Ectodermal cell (in vitro differentiated cells): ENCODE results near the gene EPHX1.

Experiments used
- H3K27ac ChIP-seq: 2 replicates; pipeline ENCODE4 v1.7.0; 2013; ENCODE audit warnings: mild to moderate bottlenecking, low read depth, low read length; ENCODE audit not compliant: insufficient read depth, poor library complexity, severe bottlenecking
- H3K27me3 ChIP-seq: 2 replicates; pipeline ENCODE4 v1.7.0; 2013; ENCODE audit warnings: mild to moderate bottlenecking, low read length; ENCODE audit not compliant: insufficient read depth, control insufficient read depth, poor library complexity, severe bottlenecking
- H3K36me3 ChIP-seq: one replicate; pipeline ENCODE4 v1.7.0; 2013; ENCODE audit warnings: low read length; ENCODE audit not compliant: control insufficient read depth, insufficient read depth
- H3K4me1 ChIP-seq: one replicate; pipeline ENCODE4 v1.7.0; 2013; ENCODE audit warnings: low read length; ENCODE audit not compliant: control insufficient read depth, insufficient read depth
- H3K4me3 ChIP-seq: 2 replicates; pipeline ENCODE4 v1.7.0; 2013; ENCODE audit warnings: low read depth, low read length, control low read depth; ENCODE audit not compliant: insufficient read depth
- H3K9me3 ChIP-seq: 2 replicates; pipeline ENCODE4 v1.7.0; 2013; ENCODE audit warnings: mild to moderate bottlenecking, low read length, moderate library complexity; ENCODE audit not compliant: control insufficient read depth
- WGBS, 2 experiments: methylation state at CpG; one replicate each; pipeline ENCODE4 v1.1.7; 2013; ENCODE audit warnings: missing lambda C conversion rate in 2 of 2; 5-methylcytosine and 5-hydroxymethylcytosine counted together

EPHX1 gene

DNA sequence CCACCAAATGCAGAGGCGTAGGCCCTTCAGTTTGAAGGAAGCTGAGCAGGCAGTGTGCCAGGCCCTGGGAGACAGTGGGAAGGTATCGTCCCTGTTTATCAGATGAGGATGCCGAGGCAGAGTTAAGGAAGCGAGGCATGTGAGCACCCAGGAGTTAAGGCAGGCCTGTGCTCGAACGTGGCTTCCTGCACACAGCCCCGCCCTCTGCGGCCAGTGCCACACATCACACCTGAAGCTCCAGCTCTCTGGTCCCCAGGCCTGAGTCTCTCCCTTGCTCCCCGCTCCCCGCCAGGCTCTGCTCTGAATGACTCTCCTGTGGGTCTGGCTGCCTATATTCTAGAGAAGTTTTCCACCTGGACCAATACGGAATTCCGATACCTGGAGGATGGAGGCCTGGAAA, 32.1 kb downstream of the EPHX1 start:
- no peaks in the 10 kb centered on the region for H3K9me3 ChIP-seq
- WGBS, 2 experiments, result 90 to 91% methylated on average over 12 of the region's 12 CpGs
- H3K4me3 ChIP-seq, result no peak overlapping the region
- no peaks in the 10 kb centered on the region for H3K27me3 ChIP-seq
- H3K36me3 ChIP-seq, result peaks cover 3% of the 10 kb centered on the region
- H3K27ac ChIP-seq, result no peak overlapping the region
- H3K4me1 ChIP-seq, result peaks cover 9% of the 10 kb centered on the region

DNA sequence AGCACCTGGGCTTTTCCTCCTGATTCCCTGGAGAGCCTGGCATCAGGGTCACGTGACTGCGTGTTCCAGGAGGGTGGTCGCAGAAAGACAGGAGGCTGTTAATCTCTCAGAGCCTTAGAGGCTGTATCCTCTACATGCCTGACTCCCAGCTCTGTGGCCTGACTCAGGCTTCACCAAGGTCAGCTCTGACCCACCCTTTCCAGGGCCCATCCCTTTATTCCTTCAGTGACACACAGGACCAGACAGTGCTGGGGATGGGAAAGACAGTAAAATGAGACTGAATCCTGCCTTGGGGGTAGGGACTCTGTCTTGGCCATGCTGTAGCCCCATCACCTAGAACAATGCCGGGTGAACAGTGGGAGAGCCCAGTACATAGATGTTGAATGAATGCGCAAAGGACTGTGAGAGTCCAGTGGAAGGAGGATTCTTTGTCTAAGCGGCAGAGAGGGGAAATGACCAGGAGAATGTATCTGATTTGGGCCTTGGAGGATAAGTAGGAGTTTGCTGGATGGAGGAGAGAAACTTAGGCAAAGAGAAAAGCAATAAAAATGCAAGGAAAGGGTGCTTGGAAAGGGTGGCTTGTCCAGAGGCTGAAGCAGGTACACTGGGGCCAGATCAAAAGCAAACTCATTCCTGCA, 33.0 kb downstream of the EPHX1 start:
- Histone ChIP-seq H3K4me1 (peaks cover 9% of the 10 kb centered on the region), H3K4me3 (no peak overlapping the region), H3K27ac (no peak overlapping the region), H3K9me3 (no peaks in the 10 kb centered on the region), H3K27me3 (no peaks in the 10 kb centered on the region), H3K36me3 (peaks cover 3% of the 10 kb centered on the region)
- 91 to 92% methylated on average over 6 of the region's 6 CpGs for WGBS, 2 experiments

DNA sequence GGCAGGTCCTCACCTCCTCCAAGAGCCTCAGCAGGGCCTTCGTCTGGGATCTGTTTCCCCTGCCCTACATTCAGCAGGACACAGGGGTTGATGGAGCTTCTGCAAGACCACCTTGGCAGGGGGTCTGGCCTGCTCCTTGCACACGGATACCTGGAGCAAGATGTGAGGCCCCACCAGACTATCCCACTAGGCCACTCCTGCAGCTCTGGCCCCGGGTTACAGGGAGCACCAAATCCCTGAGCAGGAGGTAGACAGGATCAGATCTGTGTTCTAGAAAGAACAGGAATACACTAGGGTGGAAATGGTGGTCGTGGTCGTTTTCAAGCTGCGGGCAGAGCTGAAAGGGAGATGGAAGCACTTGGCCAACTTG, 33.5 kb downstream of the EPHX1 start:
- H3K4me3 ChIP-seq, result no peak overlapping the region
- WGBS, 2 experiments, result 90 to 92% methylated on average over 6 of the region's 6 CpGs
- H3K36me3 ChIP-seq, result peaks cover 3% of the 10 kb centered on the region
- no peaks in the 10 kb centered on the region for H3K9me3 ChIP-seq
- no peak overlapping the region for H3K27ac ChIP-seq
- H3K4me1 ChIP-seq, result peaks cover 12% of the 10 kb centered on the region
- H3K27me3 ChIP-seq, result no peaks in the 10 kb centered on the region

DNA sequence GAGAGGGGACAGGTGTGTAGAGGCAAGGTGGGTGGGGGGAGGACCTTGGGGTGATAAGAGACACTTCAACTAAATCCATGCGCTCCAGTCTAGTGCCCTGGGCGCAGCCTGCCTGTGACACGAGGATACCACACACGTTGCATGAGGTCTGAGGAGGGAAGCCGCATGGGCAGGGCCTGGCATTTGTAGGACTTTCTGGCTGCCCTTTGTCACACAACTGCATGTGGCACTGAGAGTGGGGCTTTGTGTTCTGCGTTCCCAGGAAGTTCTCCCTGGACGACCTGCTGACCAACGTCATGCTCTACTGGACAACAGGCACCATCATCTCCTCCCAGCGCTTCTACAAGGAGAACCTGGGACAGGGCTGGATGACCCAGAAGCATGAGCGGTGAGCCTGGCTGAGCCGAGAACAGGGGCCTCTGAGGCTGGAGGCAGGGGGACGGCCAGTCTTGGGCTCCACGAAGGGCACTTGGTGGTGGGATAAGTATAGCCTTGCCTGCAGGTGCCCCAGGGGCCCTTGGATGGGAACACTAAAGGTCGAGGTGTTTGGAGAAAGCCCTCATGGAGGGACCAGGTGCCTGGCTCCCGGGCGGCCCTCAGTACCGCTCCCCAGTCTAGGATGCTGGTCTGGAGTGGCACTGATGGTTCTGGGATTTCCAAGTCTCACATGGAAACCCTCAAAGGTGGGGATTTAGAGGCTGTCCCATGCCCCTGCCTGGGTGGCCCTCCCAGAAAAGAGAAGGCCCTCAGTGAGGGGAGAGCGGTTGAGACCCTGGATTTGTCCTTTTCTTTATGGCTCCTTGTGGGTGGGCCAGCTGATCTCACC, 34.5 kb downstream of the EPHX1 start:
- WGBS, 2 experiments, result 90 to 92% methylated on average over 18 of the region's 18 CpGs
- Histone ChIP-seq H3K4me1 (peaks cover 16% of the 10 kb centered on the region), H3K4me3 (no peak overlapping the region), H3K27me3 (no peaks in the 10 kb centered on the region), H3K9me3 (no peaks in the 10 kb centered on the region), H3K27ac (no peak overlapping the region), H3K36me3 (peaks cover 3% of the 10 kb centered on the region)

DNA sequence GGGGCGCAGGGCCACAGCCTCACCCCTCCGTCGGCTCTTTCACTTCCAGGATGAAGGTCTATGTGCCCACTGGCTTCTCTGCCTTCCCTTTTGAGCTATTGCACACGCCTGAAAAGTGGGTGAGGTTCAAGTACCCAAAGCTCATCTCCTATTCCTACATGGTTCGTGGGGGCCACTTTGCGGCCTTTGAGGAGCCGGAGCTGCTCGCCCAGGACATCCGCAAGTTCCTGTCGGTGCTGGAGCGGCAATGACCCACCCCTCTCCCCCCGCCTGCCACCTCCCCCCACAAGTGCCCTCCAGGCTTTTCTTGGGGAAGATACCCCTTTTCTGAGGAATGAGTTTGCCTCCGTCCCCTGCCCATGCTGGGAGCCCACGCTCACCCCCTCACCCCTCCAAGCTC, 35.2 kb downstream of the EPHX1 start:
- H3K27me3 ChIP-seq, result no peaks in the 10 kb centered on the region
- peaks cover 16% of the 10 kb centered on the region for H3K4me1 ChIP-seq
- no peak overlapping the region for H3K27ac ChIP-seq
- no peak overlapping the region for H3K4me3 ChIP-seq
- 91 to 93% methylated on average over 13 to 14 of the region's 14 CpGs for WGBS, 2 experiments
- no peaks in the 10 kb centered on the region for H3K9me3 ChIP-seq
- peaks cover 3% of the 10 kb centered on the region for H3K36me3 ChIP-seq

DNA sequence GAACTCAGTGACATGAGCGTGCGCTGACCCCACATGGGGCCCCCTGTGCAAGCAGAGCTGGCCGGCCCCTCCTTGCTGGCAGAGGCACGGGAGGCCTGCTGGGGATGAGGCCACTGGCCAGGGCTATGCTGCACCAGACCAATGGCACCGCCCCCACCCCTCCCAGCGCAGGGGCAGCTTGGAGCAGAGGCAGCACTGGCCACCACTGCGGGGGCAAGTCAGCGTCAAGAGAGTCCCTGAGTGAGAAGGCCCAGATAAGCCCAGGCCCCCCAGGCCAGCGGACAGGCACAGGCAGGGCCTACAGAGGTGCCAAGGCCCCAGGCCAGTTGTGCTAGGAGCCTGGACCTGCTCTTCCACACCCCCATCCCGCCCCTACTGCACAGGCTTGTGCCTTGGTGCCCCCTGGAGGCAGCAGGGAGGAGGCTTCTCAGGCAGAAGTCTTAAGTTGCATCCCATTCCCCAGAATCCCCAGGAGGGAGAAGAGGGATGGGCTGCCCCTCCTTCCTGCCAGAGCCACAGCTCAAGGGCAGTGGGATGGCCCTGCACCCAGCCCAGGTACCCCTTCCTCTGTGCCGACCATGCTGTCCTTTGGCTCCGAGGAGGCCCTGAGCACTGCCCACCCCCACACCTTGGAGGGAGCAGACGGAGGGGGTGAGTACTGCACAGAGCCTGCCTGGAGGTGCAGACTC, 35.8 kb downstream of the EPHX1 start:
- H3K27ac ChIP-seq, result no peak overlapping the region
- no peak overlapping the region for H3K4me3 ChIP-seq
- H3K9me3 ChIP-seq, result no peaks in the 10 kb centered on the region
- H3K4me1 ChIP-seq, result peaks cover 16% of the 10 kb centered on the region
- peaks cover 3% of the 10 kb centered on the region for H3K36me3 ChIP-seq
- WGBS, 2 experiments, result 61 to 65% methylated on average over 13 of the region's 13 CpGs
- H3K27me3 ChIP-seq, result no peaks in the 10 kb centered on the region

DNA sequence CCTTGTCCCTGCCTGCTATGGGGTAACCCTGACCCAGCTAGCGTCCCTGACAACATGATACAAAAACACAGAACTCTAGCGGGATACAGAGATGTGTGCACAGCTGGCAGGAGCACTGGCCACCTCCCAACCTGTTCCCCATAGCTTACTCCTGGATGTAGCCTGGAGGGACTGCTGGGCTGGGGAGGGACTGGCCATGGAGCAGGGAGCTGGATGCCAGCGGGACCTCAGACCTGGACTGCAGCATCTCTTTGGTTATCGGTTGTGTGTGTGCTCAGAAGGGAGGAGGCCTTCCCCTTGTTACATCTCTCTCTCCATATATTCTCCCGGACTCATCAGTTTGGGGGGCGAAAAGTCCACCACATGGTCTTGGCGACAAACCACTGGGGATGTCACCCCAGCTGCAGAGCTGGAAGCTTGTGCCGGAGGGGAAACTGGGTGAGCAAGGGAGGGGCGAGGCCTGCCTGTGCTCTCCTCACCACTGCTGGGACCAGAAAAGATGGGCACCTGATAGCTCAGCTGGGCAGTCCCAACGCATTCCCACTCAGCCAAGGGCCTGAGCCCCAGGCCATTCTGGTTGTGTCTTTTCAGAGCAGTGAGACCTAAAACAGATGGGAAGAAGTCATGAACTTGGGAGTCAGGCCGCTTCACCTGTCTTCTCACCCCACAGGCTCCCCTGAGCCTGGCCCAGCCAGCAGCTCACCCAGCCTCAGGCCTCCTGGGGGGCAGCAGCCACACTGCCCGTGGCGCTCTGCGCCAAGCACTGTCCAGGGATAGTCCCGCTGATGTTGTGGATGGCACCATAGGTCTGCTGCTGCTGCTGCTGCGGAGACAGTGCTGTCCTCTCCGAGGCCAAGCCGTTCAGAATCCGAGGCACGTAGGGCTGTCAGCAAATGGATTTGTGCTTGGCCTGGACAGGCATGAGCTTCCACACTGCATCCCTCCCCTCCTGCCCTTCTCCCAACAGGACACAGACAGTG, 36.7 kb downstream of the EPHX1 start:
- Histone ChIP-seq H3K36me3 (peaks cover 3% of the 10 kb centered on the region), H3K4me3 (no peak overlapping the region), H3K27me3 (no peaks in the 10 kb centered on the region), H3K9me3 (no peaks in the 10 kb centered on the region), H3K27ac (no peak overlapping the region), H3K4me1 (peaks cover 16% of the 10 kb centered on the region)
- WGBS, 2 experiments, result 94 to 95% methylated on average over 20 of the region's 20 CpGs

DNA sequence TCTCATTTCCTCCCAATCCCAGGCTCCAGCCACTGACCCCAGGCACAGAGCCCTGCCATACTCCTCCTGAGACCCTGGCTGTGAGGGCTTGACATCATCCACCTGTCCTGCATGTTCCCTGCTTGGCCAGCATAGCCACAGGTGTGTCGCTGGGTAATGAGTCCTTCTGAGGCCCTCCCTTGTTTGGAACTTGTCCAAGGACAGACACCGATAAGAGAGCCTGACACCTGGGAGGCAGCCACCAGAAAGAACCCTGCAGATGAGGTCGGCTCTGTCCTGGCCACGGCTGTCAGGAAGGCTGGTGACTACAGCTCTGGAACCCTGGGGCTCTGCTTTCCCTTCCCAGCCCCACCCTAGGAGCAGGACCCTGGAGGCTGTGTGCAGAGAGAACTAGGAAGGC, 37.7 kb downstream of the EPHX1 start:
- WGBS, 2 experiments, result 93% methylated on average over 4 of the region's 4 CpGs
- Histone ChIP-seq H3K4me3 (no peak overlapping the region), H3K4me1 (peaks cover 16% of the 10 kb centered on the region), H3K36me3 (peaks cover 3% of the 10 kb centered on the region), H3K9me3 (no peaks in the 10 kb centered on the region), H3K27me3 (no peaks in the 10 kb centered on the region), H3K27ac (no peak overlapping the region)

DNA sequence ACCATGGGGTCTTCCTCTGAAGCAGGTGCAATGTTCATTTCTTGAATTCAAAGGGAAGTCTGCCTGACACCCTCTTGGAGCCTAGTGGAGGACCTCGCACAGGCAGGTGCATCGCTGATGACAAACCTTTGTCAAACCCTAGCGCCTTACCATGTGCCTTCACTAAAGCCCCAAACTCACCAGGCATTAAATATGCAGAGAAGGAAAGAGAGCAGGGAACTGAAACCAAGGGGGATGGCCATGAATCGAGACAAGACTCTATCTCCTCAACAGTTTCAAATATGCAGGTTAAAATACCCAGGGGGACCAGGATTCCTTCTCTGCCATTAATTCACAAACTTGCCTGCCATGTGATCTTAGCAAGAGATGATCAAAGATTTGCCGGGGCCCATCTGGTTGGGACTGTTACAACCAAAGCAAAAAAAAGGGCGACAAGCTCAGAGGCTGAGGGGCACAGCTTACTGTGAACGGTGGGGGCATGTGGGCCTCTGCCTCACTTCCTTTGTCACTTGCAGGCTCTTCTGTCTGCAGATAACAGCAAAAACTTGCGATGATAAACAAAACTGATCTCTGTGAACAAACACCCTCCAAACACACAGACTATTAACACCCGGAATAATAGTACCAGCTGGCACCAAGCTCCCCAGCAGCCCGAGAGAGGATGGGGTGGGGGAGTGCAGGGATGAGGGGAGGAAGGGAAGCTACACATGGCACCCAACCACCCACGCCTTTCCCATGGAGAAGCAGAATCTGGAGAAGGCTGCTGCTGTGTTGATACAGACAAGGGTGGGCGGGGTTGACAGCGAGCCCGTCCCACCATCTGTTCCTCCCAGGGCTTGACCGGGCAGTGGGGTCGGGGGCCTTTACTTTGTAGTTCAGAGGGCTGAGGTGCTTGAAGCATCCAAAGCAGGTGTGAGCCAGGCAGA, 38.4 kb downstream of the EPHX1 start:
- H3K9me3 ChIP-seq, result no peaks in the 10 kb centered on the region
- H3K27me3 ChIP-seq, result no peaks in the 10 kb centered on the region
- peaks cover 16% of the 10 kb centered on the region for H3K4me1 ChIP-seq
- H3K4me3 ChIP-seq, result no peak overlapping the region
- H3K27ac ChIP-seq, result no peak overlapping the region
- H3K36me3 ChIP-seq, result peaks cover 3% of the 10 kb centered on the region
- WGBS, 2 experiments, result 87% methylated on average over 16 of the region's 16 CpGs
